Heart left ventricle (tissue), 16 donors: ENCODE measurements around the gene EFS. TPM values are rescaled to one million over a fixed set of nuclear protein-coding genes. Genes with fewer than 3 reads are reported as not detected.
A peak's percentile ranks its signal among the peaks of the same experiment; 100 is the strongest.

Experiments
- ATAC-seq, 4 donors: fragments of 200-7000 bp; cut with Tn5 transposase; one replicate each; pipeline ENCODE4 v1.9.1; 2020 to 2022; ENCODE audit warnings: moderate library complexity in 4 of 4, mild to moderate bottlenecking in 3 of 4, moderate number of reproducible peaks in 1 of 4
- DNase-seq, 5 donors: peaks; one replicate each; pipeline ENCODE4 v3.0.0-alpha.2; 2020
- H3K27ac ChIP-seq, 12 donors: fragments of 200-600 bp; sonication (generic) in 4 of 12; one replicate each; pipeline versions ENCODE4 v1.5.0 to v1.8.0; 2016 to 2022; ENCODE audit warnings: mild to moderate bottlenecking in 2 of 12
- H3K27me3 ChIP-seq, 9 donors: fragments of 200-600 bp; sonication (generic) in 2 of 9; one replicate each; pipeline versions ENCODE4 v1.5.1 to v1.8.0; 2016 to 2022; ENCODE audit warnings: mild to moderate bottlenecking in 3 of 9
- H3K36me3 ChIP-seq, 9 donors: fragments of 200-600 bp; sonication (generic) in 2 of 9; one replicate each; pipeline versions ENCODE4 v1.5.0 to v1.8.0; 2018 to 2022; ENCODE audit warnings: mild to moderate bottlenecking in 2 of 9
- H3K4me1 ChIP-seq, 12 donors: fragments of 200-600 bp; sonication (generic) in 4 of 12; one replicate each; pipeline versions ENCODE4 v1.5.0 to v1.8.0; 2016 to 2022; ENCODE audit warnings: mild to moderate bottlenecking in 3 of 12
- H3K4me3 ChIP-seq, 12 donors: fragments of 200-600 bp; sonication (generic) in 4 of 12; one replicate each; pipeline versions ENCODE4 v1.5.0 to v1.8.0; 2017 to 2022; ENCODE audit warnings: mild to moderate bottlenecking in 9 of 12, moderate library complexity in 4 of 12
- H3K9me3 ChIP-seq, 12 donors: fragments of 200-600 bp; sonication (generic) in 4 of 12; one replicate each; pipeline versions ENCODE4 v1.5.0 to v1.8.0; 2016 to 2022; ENCODE audit warnings: mild to moderate bottlenecking in 1 of 12
- CTCF ChIP-seq, 12 donors: fragments of 200-600 bp; sonication (generic) in 4 of 12; IDR thresholded peaks; one replicate each; pipeline versions ENCODE4 v1.5.0 to v1.8.0; 2018 to 2022; ENCODE audit warnings: antibody characterized with exemption in 12 of 12, mild to moderate bottlenecking in 5 of 12
- POLR2A ChIP-seq, 2 donors: fragments of 450-650 bp; IDR thresholded peaks; one replicate each; pipeline ENCODE4 v1.6.1; 2017; ENCODE audit warnings: antibody characterized with exemption in 2 of 2, mild to moderate bottlenecking in 2 of 2, moderate library complexity in 2 of 2
- WGBS, 4 donors: extraction: QIAGEN DNeasy Blood & Tissue Kit in 2 of 4; methylation state at CpG; one replicate each; pipeline versions ENCODE4 v1.1.5 to v1.1.7; 2013 to 2018; 5-methylcytosine and 5-hydroxymethylcytosine counted together
- intact Hi-C, 10 donors: fragments of 100-400 bp; cut with DNase I; formaldehyde crosslinking; loops; one replicate each; pipeline versions ENCODE4 v1.11.1 to v1.14.2; 2022
- polyA plus RNA-seq, 2 donors: library from polyadenylated mRNA; stranded (reverse); fragments of 200-250 nt; gene quantifications; one replicate each; pipeline ENCODE4 v1.2.3, GENCODE V29; 2013
- total RNA-seq, 9 donors: library from RNA; depleted of rRNA in 2 of 9; stranded (reverse); fragments of >200 nt in 2 of 9; fragmentation: NEBNext Ultra II Directional in 3 of 9; extraction: Animal tissue kit (Norgen Biotek cat#: 25700) in 3 of 9; gene quantifications; one replicate each; pipeline versions ENCODE4 v1.1.0 to v1.2.4, GENCODE V29; 2016 to 2023
- donor health status: ischemic (EF 13 %, LVEDD 7.1; RV severe dilation, severe dysfunction).
- donor health status: healthy with polysubstance abuse.
- donor health status: DM: no; HTN: yes; CAD: no.
- donor health status: DM: no; HTN: no; CAD: no.
- donor health status: ischemic (EF 25% LVEDD 6.9; RV normal size, moderate dysfunction).
- donor health status: ischemic (EF 25% LVEDD 5.7; RV mildly dilated, moderate dysfunction).
- donor health status: healthy.
- donor health status: DM: yes; HTN: yes; CAD: no.
- donor health status: ischemic (EF 35%, LVEDD 5.7; RV mildly dilated, moderate dysfunction).
- donor health status: nonischemic (EF 11% LVEDD 7.7; RV severe dilation, severe dysfunction).
- donor health status: DM: yes; HTN: yes; CAD: no.
- donor health status: PGD.
- donor health status: ischemic (EF 29% LVEDD 5.4; RV normal size, mild dysfunction).
- donor health status: nonischemic (EF 23%, LVEDD 6.1; RV moderate dilation, normal function).

The EFS gene
- total and polyA plus RNA-seq, 11 donors = 1.4 to 5.0 (median 2.3) TPM

- no peaks in the 10 kb centered on the region for H3K9me3 ChIP-seq
- H3K27me3 ChIP-seq = peaks cover 0 to 10% (median 0%) of the 10 kb centered on the region in 9 donors
- no peak for TF ChIP-seq POLR2A (IDR thresholded peaks at IDR 0.05)
- no peak for TF ChIP-seq CTCF (IDR thresholded peaks at IDR 0.05)
- H3K36me3 ChIP-seq = peaks cover 0 to 50% (median 5%) of the 10 kb centered on the region in 9 donors
- peak in 3 of 5 donors; percentile 29 to 77 (median 58) for DNase-seq
- peak overlapping the region in 11 of 12 donors; percentile 46 to 91 (median 73) for H3K27ac ChIP-seq
- ATAC-seq = peak in 2 of 4 donors; percentile 15 to 19
- peak overlapping the region in 2 of 12 donors; percentile 38 to 45 for H3K4me3 ChIP-seq
- intact Hi-C loops = loop anchor here in 3 of 10 donors (2.0 to 5.0 kb wide), 3 partner anchors 34 to 39 kb away; no protein-coding TSS in a partner anchor
- peaks cover 0 to 41% (median 3%) of the 10 kb centered on the region in 12 donors for H3K4me1 ChIP-seq
- 26 to 29% (median 29%) methylated on average over 5 of the region's 5 CpGs for WGBS, 4 donors
Measured at GRCh38 chr14:23408307-23408630, 43.3 kb upstream of the EFS start.

- Histone ChIP-seq H3K4me1 (peaks cover 0 to 41% (median 3%) of the 10 kb centered on the region in 12 donors), H3K27me3 (peaks cover 0 to 10% (median 0%) of the 10 kb centered on the region in 9 donors), H3K9me3 (no peaks in the 10 kb centered on the region), H3K36me3 (peaks cover 0 to 50% (median 0%) of the 10 kb centered on the region in 9 donors), H3K27ac (peak within 1 kb of the TSS; percentile 37 to 91 (median 73)), H3K4me3 (peak within 1 kb of the TSS in 4 of 12 donors; percentile 14 to 45 (median 40))
- ATAC-seq (no peak), DNase-seq (peak in 2 of 5 donors; percentile 21 to 55)
- TF ChIP-seq CTCF (IDR thresholded peaks at IDR 0.05) = no peak
- peak; percentile 53 to 77 for TF ChIP-seq POLR2A (IDR thresholded peaks at IDR 0.05)
- intact Hi-C loops = loop anchor here in 3 of 10 donors (2.0 to 5.0 kb wide), 3 partner anchors 35 to 40 kb away; no protein-coding TSS in a partner anchor
- 42 to 50% (median 48%) methylated on average over 15 of the region's 15 CpGs for WGBS, 4 donors
Measured at GRCh38 chr14:23407516-23408306, 42.7 kb upstream of the EFS start, which contains the start of gene MYH6. Gene MYH6, minus strand, starts transcription at chr14:23408273. Its CDS starts 1,050 bp downstream, at chr14:23407223.

- DNase-seq = peak in 2 of 5 donors; percentile 43 to 64
- peak overlapping the region in 4 of 12 donors; percentile 14 to 45 (median 40) for H3K4me3 ChIP-seq
- 45 to 84% (median 55%) methylated on average over 12 to 15 of the region's 15 CpGs for WGBS, 4 donors
Measured at GRCh38 chr14:23406725-23407355, 41.9 kb upstream of the EFS start.

More at GRCh38 chr14:23406725-23407355, 41.9 kb upstream of the EFS start:
- intact Hi-C loops = loop anchor here in 2 of 10 donors (5.0 kb wide), 2 partner anchors 35 to 40 kb away; no protein-coding TSS in a partner anchor
- H3K4me1 ChIP-seq = peaks cover 0 to 41% (median 3%) of the 10 kb centered on the region in 12 donors
- H3K27me3 ChIP-seq = peaks cover 0 to 10% (median 0%) of the 10 kb centered on the region in 9 donors
- no peaks in the 10 kb centered on the region for H3K9me3 ChIP-seq
- TF ChIP-seq POLR2A (IDR thresholded peaks at IDR 0.05) (no peak), CTCF (IDR thresholded peaks at IDR 0.05) (no peak)
- peak overlapping the region in 10 of 12 donors; percentile 37 to 91 (median 75) for H3K27ac ChIP-seq
- ATAC-seq = no peak
- peaks cover 0 to 48% (median 0%) of the 10 kb centered on the region in 9 donors for H3K36me3 ChIP-seq
